ENCODE results near the gene PROS1. TPM values are rescaled to one million over a fixed set of nuclear protein-coding genes. Genes with fewer than 3 reads are reported as not detected.
"Not testable (repeated sequence)": the region's sequence is repeated elsewhere in the genome, so short reads cannot be mapped to it uniquely, and the experiment has no call there.

Gene PROS1
- total and polyA plus RNA-seq, 2 donors = 43.6 to 49.2 TPM

DNA sequence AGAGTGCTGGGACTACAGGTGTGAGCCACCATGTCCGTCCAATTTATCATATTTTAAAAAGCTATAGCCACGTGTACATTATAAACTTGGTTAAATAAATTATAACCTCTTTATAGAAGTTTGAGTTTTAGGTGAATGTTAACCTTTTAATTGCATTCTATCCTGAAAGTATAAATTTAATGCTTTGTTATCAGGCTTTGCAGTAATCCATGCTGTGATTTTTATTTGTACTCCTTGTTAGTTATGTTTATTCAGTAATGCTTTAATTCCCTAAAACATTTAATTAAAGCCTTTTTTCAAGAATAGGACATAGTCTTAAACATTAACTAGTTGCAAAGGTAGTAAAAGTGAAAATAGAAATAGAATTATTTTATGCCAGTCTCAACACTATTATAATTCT, 17.9 kb upstream of the PROS1 start:
- no peak for DNase-seq (ENCODE audit: extremely low spot score)
- Histone ChIP-seq H3K27ac (ENCODE audit: low read depth) (no peak overlapping the region), H3K4me3 (ENCODE audit: low read depth, low read length) (no peak overlapping the region), H3K36me3 (ENCODE audit: insufficient read depth) (no peaks in the 10 kb centered on the region), H3K4me1 (ENCODE audit: insufficient read depth) (no peaks in the 10 kb centered on the region)
- WGBS = 72% methylated on average over 2 of the region's 2 CpGs

DNA sequence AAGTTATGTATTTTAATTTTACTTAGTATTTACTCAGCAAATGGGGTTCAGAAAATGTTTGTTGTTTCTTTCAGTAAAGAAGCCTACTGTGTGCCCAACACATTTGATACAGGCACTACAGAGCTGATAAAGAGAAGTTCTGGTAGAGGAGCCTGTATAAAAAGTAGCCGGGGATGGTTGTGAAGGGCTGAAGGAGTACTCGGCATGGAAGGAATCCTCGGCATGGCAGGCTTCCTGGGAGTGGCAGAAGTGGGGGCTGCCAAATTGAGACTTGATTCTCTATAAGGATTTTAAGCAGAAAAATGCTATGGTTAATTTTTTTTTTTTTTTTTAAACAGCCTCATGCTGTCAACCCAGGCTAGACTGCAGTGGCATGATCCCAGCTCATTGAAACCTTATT, 15.5 kb upstream of the PROS1 start:
- no peak for DNase-seq (ENCODE audit: extremely low spot score)
- Histone ChIP-seq H3K36me3 (ENCODE audit: insufficient read depth) (no peaks in the 10 kb centered on the region), H3K27ac (ENCODE audit: low read depth) (no peak overlapping the region), H3K4me1 (ENCODE audit: insufficient read depth) (no peaks in the 10 kb centered on the region), H3K4me3 (ENCODE audit: low read depth, low read length) (no peak overlapping the region)
- WGBS = 81% methylated on average over 3 of the region's 3 CpGs

DNA sequence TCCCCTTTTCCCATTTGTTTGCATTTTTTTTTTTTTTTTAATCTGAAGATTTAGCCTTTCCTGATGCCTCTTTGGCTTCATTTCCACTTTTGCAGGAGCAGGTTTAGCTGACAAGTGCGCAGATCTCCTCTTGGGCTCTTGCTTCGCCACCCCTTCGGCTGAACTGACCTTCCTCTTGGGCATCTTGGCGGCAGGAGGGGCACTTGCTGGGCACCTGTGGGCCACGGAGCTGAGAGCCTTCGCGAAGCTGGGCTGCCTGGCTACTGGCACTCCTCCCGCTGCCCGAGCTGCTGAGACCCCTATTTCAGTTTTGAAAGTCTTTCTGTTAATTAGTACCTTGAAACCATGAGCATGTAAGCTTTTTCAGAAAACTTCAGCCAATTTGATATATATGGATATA, 15.1 kb upstream of the PROS1 start:
- no peak overlapping the region for H3K27ac ChIP-seq (ENCODE audit: low read depth)
- no peaks in the 10 kb centered on the region for H3K36me3 ChIP-seq (ENCODE audit: insufficient read depth)
- no peak for DNase-seq (ENCODE audit: extremely low spot score)
- WGBS = 93% methylated on average over 9 of the region's 9 CpGs
- H3K4me1 ChIP-seq (ENCODE audit: insufficient read depth) = no peaks in the 10 kb centered on the region
- H3K4me3 ChIP-seq (ENCODE audit: low read depth, low read length) = no peak overlapping the region

DNA sequence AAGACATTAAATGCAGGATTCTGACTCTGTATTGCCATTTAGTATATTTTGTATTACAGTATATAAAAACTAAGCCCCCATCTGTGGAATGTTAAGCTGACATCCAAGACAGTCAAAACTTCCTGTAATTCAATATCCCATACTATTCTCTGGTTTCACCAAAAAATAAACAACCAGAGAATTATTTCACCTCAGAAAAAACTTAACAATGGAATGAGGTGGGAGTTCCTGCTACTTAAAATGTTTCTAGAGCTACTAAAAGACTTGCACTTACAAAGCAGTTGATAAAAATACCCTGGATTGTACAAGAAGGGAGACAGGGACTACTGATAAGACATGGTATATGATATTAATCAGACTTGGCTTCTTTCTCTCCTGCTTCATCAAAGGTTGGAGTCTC, 14.6 kb upstream of the PROS1 start:
- DNase-seq (ENCODE audit: extremely low spot score) = no peak
- no peaks in the 10 kb centered on the region for H3K4me1 ChIP-seq (ENCODE audit: insufficient read depth)
- H3K36me3 ChIP-seq (ENCODE audit: insufficient read depth) = no peaks in the 10 kb centered on the region
- H3K27ac ChIP-seq (ENCODE audit: low read depth) = no peak overlapping the region
- no peak overlapping the region for H3K4me3 ChIP-seq (ENCODE audit: low read depth, low read length)

GRCh38 chr3:93984618-93985017, 10.9 kb upstream of the PROS1 start:
- H3K4me3 ChIP-seq (ENCODE audit: low read depth, low read length) = no peak overlapping the region
- 92% methylated on average over 5 of the region's 5 CpGs for WGBS
- no peaks in the 10 kb centered on the region for H3K4me1 ChIP-seq (ENCODE audit: insufficient read depth)
- no peak for DNase-seq (ENCODE audit: extremely low spot score)
- H3K36me3 ChIP-seq (ENCODE audit: insufficient read depth) = no peaks in the 10 kb centered on the region
- no peak overlapping the region for H3K27ac ChIP-seq (ENCODE audit: low read depth)

GRCh38 chr3:93983408-93983807, 9.7 kb upstream of the PROS1 start:
- DNase-seq (ENCODE audit: extremely low spot score) = no peak
- 93% methylated on average over 3 of the region's 3 CpGs for WGBS
- no peak overlapping the region for H3K4me3 ChIP-seq (ENCODE audit: low read depth, low read length)

DNA sequence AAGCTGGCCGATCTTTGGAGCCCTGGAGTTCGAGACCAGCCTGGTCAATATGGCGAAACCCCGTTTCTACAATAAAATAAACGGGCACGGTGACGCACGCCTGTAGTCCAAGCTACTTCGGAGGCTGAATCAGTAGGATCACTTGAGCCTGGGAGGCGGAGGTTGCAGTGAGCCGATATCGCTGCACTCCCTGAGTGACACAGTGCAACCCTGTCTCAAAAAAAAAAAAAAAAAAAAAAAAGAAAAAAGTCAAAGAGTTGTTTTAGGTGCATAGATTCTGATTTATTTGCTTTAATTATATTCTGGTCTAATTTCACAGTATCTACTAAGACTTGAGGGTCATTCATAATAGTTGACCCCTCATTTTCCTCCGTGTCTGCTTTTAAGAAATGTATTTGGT, 8.0 kb upstream of the PROS1 start:
- Histone ChIP-seq H3K4me3 (ENCODE audit: low read depth, low read length) (no peak overlapping the region), H3K4me1 (ENCODE audit: insufficient read depth) (no peaks in the 10 kb centered on the region), H3K27ac (ENCODE audit: low read depth) (no peak overlapping the region), H3K36me3 (ENCODE audit: insufficient read depth) (no peaks in the 10 kb centered on the region)
- no peak for DNase-seq (ENCODE audit: extremely low spot score)
- 95% methylated on average over 13 of the region's 13 CpGs for WGBS

More at GRCh38 chr3:93983408-93983807, 9.7 kb upstream of the PROS1 start:
- no peak overlapping the region for H3K27ac ChIP-seq (ENCODE audit: low read depth)
- H3K4me1 ChIP-seq (ENCODE audit: insufficient read depth) = no peaks in the 10 kb centered on the region
- no peaks in the 10 kb centered on the region for H3K36me3 ChIP-seq (ENCODE audit: insufficient read depth)

DNA sequence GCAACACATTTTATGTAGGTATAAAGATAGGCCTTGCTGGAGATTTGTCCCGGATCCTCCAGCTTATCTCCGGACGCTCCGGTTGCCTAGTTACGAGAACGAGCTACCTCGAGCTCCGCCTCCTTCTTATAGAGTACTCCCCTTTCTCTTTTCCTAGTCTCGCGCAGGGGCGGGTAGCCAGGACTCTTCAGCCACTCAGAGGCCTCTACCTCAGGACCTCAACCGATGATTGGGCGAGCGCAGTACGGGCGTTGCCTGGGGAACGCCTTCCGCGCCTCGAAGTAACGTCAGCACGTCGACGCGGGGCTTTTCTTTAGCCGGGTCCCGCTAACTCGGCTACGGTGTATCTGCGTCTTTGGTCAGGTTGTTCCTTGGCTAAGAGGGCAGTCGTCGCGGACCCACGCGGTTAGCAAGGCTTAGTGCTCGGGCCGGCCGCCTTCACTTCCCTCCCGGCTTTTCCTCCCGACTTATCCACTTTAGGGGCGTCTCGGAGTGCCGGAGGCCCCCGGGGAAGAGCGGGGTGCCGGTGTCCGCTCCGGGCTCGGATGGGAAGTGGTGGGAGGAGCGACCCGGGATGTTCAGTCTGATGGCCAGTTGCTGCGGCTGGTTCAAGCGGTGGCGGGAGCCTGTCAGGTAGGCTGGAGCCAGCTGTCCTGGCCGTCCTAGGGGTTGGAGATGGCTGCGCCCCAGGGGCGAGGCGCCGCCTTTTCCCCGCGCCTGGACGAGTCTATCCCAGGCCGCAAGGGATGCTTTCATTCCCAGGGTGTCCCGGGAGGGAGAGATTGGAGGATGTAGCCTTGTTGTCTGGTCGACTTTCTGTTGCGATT, 6.4 kb upstream of the PROS1 start, which contains the start of gene ARL13B:
Gene ARL13B, plus strand, starts transcription at position 306 of the 827 bp plus-strand sequence. Its CDS starts 269 bp downstream, at position 575.
- no peaks in the 10 kb centered on the region for H3K4me1 ChIP-seq (ENCODE audit: insufficient read depth)
- H3K4me3 ChIP-seq (ENCODE audit: low read depth, low read length) = peak within 1 kb of the TSS; percentile 70
- DNase-seq (ENCODE audit: extremely low spot score) = peak; percentile 98
- peak within 1 kb of the TSS; percentile 77 for H3K27ac ChIP-seq (ENCODE audit: low read depth)
- H3K36me3 ChIP-seq (ENCODE audit: insufficient read depth) = no peaks in the 10 kb centered on the region
- WGBS = under 1% methylated on average over 66 of the region's 66 CpGs

DNA sequence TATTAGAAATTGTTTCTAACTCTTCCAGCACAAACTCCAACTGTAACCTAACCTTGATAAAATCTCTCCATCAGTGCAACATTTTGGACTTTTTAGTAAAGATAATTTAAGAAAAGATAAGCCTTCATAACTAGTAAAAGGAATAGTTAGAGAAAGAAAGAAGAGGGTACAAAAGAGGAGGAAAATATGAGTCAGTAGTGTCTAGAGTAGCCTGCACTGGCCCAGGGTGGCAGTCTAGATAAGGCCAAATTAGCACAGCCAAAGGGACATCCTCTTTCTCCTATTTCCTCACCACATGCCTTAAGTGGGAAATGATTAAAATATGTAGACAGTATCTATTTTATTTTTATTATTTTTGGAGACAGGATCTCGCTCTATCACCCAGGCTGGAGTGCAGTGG, 3.7 kb downstream of the PROS1 start:
- H3K36me3 ChIP-seq (ENCODE audit: insufficient read depth) = no peaks in the 10 kb centered on the region
- H3K4me1 ChIP-seq (ENCODE audit: insufficient read depth) = no peaks in the 10 kb centered on the region
- no peak for DNase-seq (ENCODE audit: extremely low spot score)
- WGBS = 93% methylated on average over 1 of the region's 1 CpG
- H3K4me3 ChIP-seq (ENCODE audit: low read depth, low read length) = no peak overlapping the region
- no peak overlapping the region for H3K27ac ChIP-seq (ENCODE audit: low read depth)

GRCh38 chr3:93969443-93969842, 4.3 kb downstream of the PROS1 start:
- H3K4me3 ChIP-seq (ENCODE audit: low read depth, low read length) = no peak overlapping the region
- 77% methylated on average over 3 of the region's 3 CpGs for WGBS
- H3K27ac ChIP-seq (ENCODE audit: low read depth) = no peak overlapping the region
- H3K36me3 ChIP-seq (ENCODE audit: insufficient read depth) = no peaks in the 10 kb centered on the region
- H3K4me1 ChIP-seq (ENCODE audit: insufficient read depth) = no peaks in the 10 kb centered on the region
- no peak for DNase-seq (ENCODE audit: extremely low spot score)

- WGBS = 95% methylated on average over 19 of the region's 19 CpGs
- not testable (repeated sequence) for H3K36me3 ChIP-seq (ENCODE audit: insufficient read depth); DNase-seq (ENCODE audit: extremely low spot score); H3K4me1 ChIP-seq (ENCODE audit: insufficient read depth); H3K27ac ChIP-seq (ENCODE audit: low read depth); H3K4me3 ChIP-seq (ENCODE audit: low read depth, low read length)
Measured at GRCh38 chr3:93965106-93965505, 8.6 kb downstream of the PROS1 start.

DNA sequence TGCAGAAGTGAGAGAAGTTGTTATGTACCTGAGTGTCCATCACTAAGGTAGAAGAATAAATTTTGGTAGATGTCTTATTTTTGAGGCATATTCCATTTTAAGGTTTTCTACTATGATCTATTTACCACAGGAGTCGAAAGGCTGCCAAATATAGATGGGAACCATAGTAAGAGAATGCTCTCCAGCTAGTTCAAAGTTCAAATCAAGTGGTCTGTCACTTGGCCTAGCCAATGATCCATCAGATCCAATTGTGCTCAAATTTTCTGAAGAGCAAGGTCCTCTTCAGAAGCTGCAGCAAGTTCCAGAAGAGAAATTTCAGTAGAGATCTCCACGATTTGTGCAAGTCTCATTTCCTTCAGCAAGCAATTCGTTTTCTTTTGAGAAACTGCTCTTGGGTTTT, 10.9 kb downstream of the PROS1 start:
- WGBS = 88% methylated on average over 3 of the region's 3 CpGs
- Histone ChIP-seq H3K27ac (ENCODE audit: low read depth) (no peak overlapping the region), H3K4me1 (ENCODE audit: insufficient read depth) (no peaks in the 10 kb centered on the region), H3K36me3 (ENCODE audit: insufficient read depth) (no peaks in the 10 kb centered on the region), H3K4me3 (ENCODE audit: low read depth, low read length) (no peak overlapping the region)
- DNase-seq (ENCODE audit: extremely low spot score) = no peak

- Histone ChIP-seq H3K36me3 (ENCODE audit: insufficient read depth) (no peaks in the 10 kb centered on the region), H3K27ac (ENCODE audit: low read depth) (no peak overlapping the region), H3K4me1 (ENCODE audit: insufficient read depth) (no peaks in the 10 kb centered on the region), H3K4me3 (ENCODE audit: low read depth, low read length) (no peak overlapping the region)
- WGBS = 84% methylated on average over 1 of the region's 1 CpG
- no peak for DNase-seq (ENCODE audit: extremely low spot score)
Measured at GRCh38 chr3:93961489-93961888, 12.2 kb downstream of the PROS1 start.

DNA sequence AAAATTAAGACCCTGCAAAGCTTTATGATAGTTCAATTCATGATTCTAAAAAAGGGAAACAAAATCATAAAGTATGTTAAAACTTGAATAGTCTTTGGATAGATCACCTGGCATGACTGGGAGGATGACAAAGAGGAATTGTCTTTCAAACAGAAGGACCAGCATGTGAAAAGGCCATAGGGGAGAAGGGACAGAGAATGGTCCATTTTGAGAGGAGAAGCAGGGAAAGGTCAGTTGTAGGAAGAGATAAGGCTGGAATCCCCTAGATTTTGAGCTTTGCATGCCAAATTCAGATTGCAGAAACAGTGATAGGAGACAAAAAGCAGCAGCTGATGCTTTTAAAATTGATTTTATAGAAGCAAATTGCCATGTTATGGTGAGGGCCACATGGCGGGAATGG, 12.7 kb downstream of the PROS1 start:
- Histone ChIP-seq H3K4me3 (ENCODE audit: low read depth, low read length) (no peak overlapping the region), H3K36me3 (ENCODE audit: insufficient read depth) (no peaks in the 10 kb centered on the region), H3K4me1 (ENCODE audit: insufficient read depth) (no peaks in the 10 kb centered on the region), H3K27ac (ENCODE audit: low read depth) (no peak overlapping the region)
- no peak for DNase-seq (ENCODE audit: extremely low spot score)
- WGBS = 76% methylated on average over 1 of the region's 1 CpG
